D721Med (cell line): Measurements from ENCODE around the gene TMEM184A.

Source experiments
- DNase-seq: peaks from one replicate; pipeline ENCODE4 v3.0.0; 2011; ENCODE audit warnings: low spot score; ENCODE audit not compliant: insufficient read length
- FAIRE-seq: peaks from 2 replicates; lab custom pipeline; 2011; peaks lifted over from hg19 to GRCh38; lab: Jason Lieb, UNC
- CTCF ChIP-seq: IDR thresholded peaks from 2 replicates; pipeline ENCODE4 v1.5.1; 2012; ENCODE audit warnings: mild to moderate bottlenecking, control low read depth; ENCODE audit not compliant: insufficient read depth; ENCODE audit errors: missing control alignments

The TMEM184A gene

GRCh38 chr7:1546274-1546908 is 9.6 kb downstream of the TMEM184A start:
- no peak for TF ChIP-seq CTCF
- no peak for FAIRE-seq
- no peak for DNase-seq

GRCh38 chr7:1545417-1546246 is 10.4 kb downstream of the TMEM184A start:
- DNase-seq, result no peak
- FAIRE-seq, result no peak
- TF ChIP-seq CTCF, result no peak

DNA sequence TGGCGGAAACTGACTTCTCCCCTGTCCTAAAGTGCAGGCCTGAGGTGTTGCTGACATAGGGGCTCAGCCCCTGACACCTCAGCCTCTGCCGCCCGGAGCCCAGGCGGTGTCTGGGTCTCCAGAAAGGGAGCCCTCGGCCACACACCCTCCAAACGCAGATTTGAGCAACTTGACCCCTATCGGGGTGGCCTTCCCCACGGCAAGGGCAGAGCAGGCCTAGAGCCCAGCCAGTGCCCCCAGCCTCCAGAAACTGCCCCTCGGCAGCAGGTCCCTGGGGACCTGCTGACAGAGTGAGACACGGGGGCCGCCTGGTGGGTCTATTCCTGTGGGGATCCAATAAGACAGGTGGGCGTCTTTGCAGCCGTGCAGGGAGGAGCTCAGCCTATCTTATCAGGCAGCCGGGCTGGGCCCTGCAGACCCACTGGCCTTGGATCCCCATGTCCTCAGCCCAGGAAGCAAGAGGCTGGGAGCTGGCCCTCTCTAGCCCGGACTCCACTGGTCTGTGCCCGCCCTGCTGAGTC is 11.0 kb downstream of the TMEM184A start:
- FAIRE-seq (no peak), DNase-seq (no peak)
- no peak for TF ChIP-seq CTCF

DNA sequence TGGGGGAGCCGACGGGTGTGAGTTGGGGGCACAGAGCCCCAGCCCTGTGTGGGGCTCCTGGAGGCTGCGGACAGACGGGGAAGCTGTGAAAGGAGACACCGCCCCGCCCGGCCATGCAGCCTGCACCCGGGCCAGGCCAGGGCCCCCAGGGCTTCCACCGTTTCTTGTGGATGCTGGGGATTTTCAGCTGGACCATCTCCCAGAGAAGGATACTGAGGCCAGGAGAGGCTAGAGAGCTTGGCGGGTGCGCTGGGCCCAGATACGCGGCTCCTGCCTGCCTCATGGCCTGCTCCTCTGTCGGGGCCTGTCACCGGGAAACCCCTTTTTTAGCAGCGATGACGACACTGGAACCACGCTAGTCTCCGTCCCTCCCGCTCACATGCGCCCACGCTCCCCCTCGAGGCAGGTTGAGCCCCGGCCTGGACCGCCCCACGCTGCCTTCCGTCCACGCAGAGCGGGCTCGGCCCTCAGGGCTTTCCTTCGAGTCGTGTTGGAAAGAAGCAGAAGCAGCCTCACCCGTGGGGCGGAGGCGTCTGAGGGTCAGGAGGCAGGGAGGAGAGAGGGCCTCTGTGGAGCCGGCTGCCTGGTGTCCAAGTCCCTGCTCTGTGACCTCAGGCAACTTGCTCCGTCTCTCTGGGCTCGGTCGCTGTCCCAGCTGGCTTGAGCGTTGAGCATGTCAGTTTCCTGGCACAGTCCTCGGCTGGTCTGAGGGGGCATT is 11.7 kb downstream of the TMEM184A start:
- no peak for DNase-seq
- TF ChIP-seq CTCF, result no peak
- FAIRE-seq, result no peak

- no peak for FAIRE-seq
- no peak for TF ChIP-seq CTCF
- no peak for DNase-seq
These were observed 12.2 kb downstream of the TMEM184A start for GRCh38 chr7:1543826-1544177.

DNA sequence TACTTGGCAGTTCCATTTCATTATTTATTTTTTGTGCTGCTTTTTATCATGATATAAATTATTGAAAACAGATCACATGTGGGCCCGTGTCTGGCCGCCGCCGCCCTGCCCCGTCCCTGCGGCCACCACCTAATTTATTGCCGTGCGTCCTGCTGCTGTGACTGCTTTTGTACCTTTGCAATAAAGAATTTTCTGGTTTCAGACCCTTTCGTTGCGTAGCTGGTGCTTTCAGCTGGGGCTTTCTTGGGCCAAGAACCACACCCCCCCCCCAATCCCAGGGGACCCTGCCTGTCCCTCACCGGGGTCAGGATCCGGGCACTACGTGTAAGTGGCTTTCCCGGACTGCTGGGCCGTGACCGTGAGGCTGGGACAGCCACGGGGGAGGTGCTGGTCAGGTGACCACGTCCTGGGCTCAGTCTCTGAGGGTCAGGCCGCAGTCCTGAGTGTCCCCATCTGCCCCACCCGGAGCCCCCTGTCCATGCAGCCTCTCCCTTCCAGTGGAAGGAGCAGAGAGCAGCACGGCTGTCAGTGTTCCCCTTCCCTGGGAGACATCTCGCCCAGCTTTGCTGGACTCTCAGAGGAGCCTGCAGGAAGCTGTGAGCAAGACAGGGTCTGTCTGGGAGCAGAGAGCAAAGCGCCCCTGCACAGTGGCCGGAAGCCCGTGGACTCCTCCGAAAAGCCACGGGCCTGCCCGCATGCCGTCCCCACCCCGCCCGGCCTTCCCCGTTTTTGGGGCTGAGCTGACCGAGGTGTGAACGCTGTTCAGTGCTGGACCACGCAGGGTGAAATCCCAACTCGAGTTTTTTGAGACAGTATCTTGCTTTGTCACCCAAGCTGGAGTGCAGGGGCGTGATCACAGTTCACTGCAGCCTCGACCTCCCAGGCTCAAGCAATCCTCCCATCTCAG is 12.9 kb downstream of the TMEM184A start:
- DNase-seq (no peak), FAIRE-seq (no peak)
- no peak for TF ChIP-seq CTCF
